HepG2 (cell line): ENCODE data around the gene ACRBP. TPM values are rescaled to one million over a fixed set of nuclear protein-coding genes. Genes with fewer than 3 reads are reported as not detected.

Source experiments
- CHD2 ChIP-seq: IDR thresholded peaks from 2 replicates; pipeline ENCODE4 v1.6.1; 2011; ENCODE audit warnings: low read depth, low read length, improper control_type of control experiment
- GMEB1 ChIP-seq: sonication (generic); formaldehyde crosslinking; IDR thresholded peaks from 2 replicates; pipeline ENCODE4 v1.5.1; 2020; ENCODE audit warnings: missing genetic modification reagents, mild to moderate bottlenecking, borderline replicate concordance
- HOXA3 ChIP-seq: sonication (generic); formaldehyde crosslinking; IDR thresholded peaks from 2 replicates; pipeline ENCODE4 v1.5.0; 2020; ENCODE audit warnings: missing genetic modification reagents
- KLF13 ChIP-seq: sonication (generic); formaldehyde crosslinking; IDR thresholded peaks from 2 replicates; pipeline ENCODE4 v1.4.0; 2020; ENCODE audit warnings: mild to moderate bottlenecking, missing genetic modification reagents
- PAXIP1 ChIP-seq: sonication (generic); formaldehyde crosslinking; conservative IDR thresholded peaks from 2 replicates; pipeline ENCODE4 v1.4.0; 2020; ENCODE audit warnings: mild to moderate bottlenecking, missing genetic modification reagents, moderate library complexity
- PHB2 ChIP-seq: fragments of 450-650 bp; IDR thresholded peaks from 2 replicates; pipeline ENCODE4 v1.6.1; 2018; ENCODE audit not compliant: partially characterized antibody
- POLR2G ChIP-seq: fragments of 200-400 bp; formaldehyde crosslinking; IDR thresholded peaks from 2 replicates; pipeline ENCODE4 v1.6.1; 2018; ENCODE audit warnings: mild to moderate bottlenecking, low read depth, low read length, moderate library complexity
- PTBP1 ChIP-seq: fragments of 200-400 bp; formaldehyde crosslinking; IDR thresholded peaks from 2 replicates; pipeline ENCODE4 v1.6.1; 2018; ENCODE audit warnings: low read length, low read depth; ENCODE audit not compliant: poor library complexity, severe bottlenecking
- RFX3 ChIP-seq: IDR thresholded peaks from 2 replicates; pipeline ENCODE4 v1.6.1; 2016; ENCODE audit warnings: missing biosample characterization, missing genetic modification reagents
- SALL2 ChIP-seq: sonication (generic); formaldehyde crosslinking; IDR thresholded peaks from 2 replicates; pipeline ENCODE4 v1.8.1; 2023; ENCODE audit warnings: mild to moderate bottlenecking, missing genetic modification reagents, inconsistent platforms
- SIN3A ChIP-seq: IDR thresholded peaks from 2 replicates; pipeline ENCODE4 v1.6.1; 2011; ENCODE audit warnings: low read depth, mild to moderate bottlenecking, control low read depth, low read length, borderline replicate concordance
- SNRNP70 ChIP-seq: fragments of 200-400 bp; formaldehyde crosslinking; IDR thresholded peaks from 2 replicates; pipeline ENCODE4 v1.6.1; 2017; ENCODE audit warnings: mild to moderate bottlenecking, low read depth, low read length, moderate library complexity
- TCF12 ChIP-seq, 2 experiments: fragments of 450-650 bp in 1 of 2; sonication (generic) in 1 of 2; formaldehyde crosslinking in 1 of 2; IDR thresholded peaks; 2 replicates each; pipeline versions ENCODE4 v1.6.1 to v1.8.0; 2017 to 2022; ENCODE audit warnings: antibody characterized with exemption in 1 of 2, mild to moderate bottlenecking in 1 of 2, missing genetic modification reagents in 1 of 2, moderate library complexity in 1 of 2
- ZNF441 ChIP-seq: sonication (generic); formaldehyde crosslinking; IDR thresholded peaks from 2 replicates; pipeline ENCODE4 v1.7.0; 2021; ENCODE audit warnings: missing genetic modification reagents, borderline replicate concordance
- ZNF543 ChIP-seq: sonication (generic); formaldehyde crosslinking; IDR thresholded peaks from 2 replicates; pipeline ENCODE4 v1.4.0; 2020; ENCODE audit warnings: mild to moderate bottlenecking, missing genetic modification reagents
- ZNF547 ChIP-seq: sonication (generic); formaldehyde crosslinking; IDR thresholded peaks from 2 replicates; pipeline ENCODE4 v1.5.1; 2020; ENCODE audit warnings: mild to moderate bottlenecking, missing genetic modification reagents
- ZSCAN22 ChIP-seq: sonication (generic); formaldehyde crosslinking; IDR thresholded peaks from 2 replicates; pipeline ENCODE4 v1.4.0; 2020; ENCODE audit warnings: mild to moderate bottlenecking, missing genetic modification reagents
- ZXDC ChIP-seq: sonication (generic); formaldehyde crosslinking; IDR thresholded peaks from 2 replicates; pipeline ENCODE4 v1.5.0; 2020; ENCODE audit warnings: mild to moderate bottlenecking, missing genetic modification reagents
- polyA plus RNA-seq, 8 experiments: library from polyadenylated mRNA; depleted of rRNA in 3 of 8; stranded (reverse) in 7 of 8; unstranded in 1 of 8; fragments of >200 nt; fragmentation: Illumina TruSeq in 4 of 8; extraction: Trizol in 4 of 8; gene quantifications; 2 replicates each; pipeline versions ENCODE4 v1.2.1 to v1.2.3, GENCODE V29; 2011 to 2016; ENCODE audit warnings: low read depth in 4 of 8, missing spikeins in 1 of 8, mixed read lengths in 1 of 8; ENCODE audit not compliant: insufficient read depth in 1 of 8
- total RNA-seq, 5 experiments: library from RNA; depleted of rRNA; stranded (reverse); fragments of >200 nt; fragmentation: Illumina TruSeq; extraction: Trizol; gene quantifications; 2 replicates each; pipeline ENCODE4 v1.2.3, GENCODE V29; 2016; ENCODE audit warnings: low read depth in 1 of 5

Gene ACRBP
- total and polyA plus RNA-seq, 2 of the 13 experiments (the other 11 are each of a cell fraction or from before 2014, with no cell fraction given) = 0.46 TPM; not detected in 1

- TF ChIP-seq PAXIP1 (CRISPR knock-in tag) = no peak; the same call in none of the 2 replicates
- no peak for TF ChIP-seq PTBP1
- TF ChIP-seq TCF12 (IDR thresholded peaks at IDR 0.05) = no peak
- TF ChIP-seq TCF12 (CRISPR knock-in tag; IDR thresholded peaks at IDR 0.05) = peak; percentile 80
- TF ChIP-seq CHD2 = peak; percentile 83
- TF ChIP-seq GMEB1 (CRISPR knock-in tag) = peak; percentile 89; the same call in 1 of the 2 replicates
- TF ChIP-seq ZNF441 (CRISPR knock-in tag) = no peak
- TF ChIP-seq POLR2G = peak; percentile 69
- no peak for TF ChIP-seq RFX3 (CRISPR knock-in tag)
- TF ChIP-seq ZSCAN22 = no peak
- TF ChIP-seq ZNF543 (CRISPR knock-in tag) = no peak
- TF ChIP-seq PHB2 = no peak
- TF ChIP-seq SIN3A = peak; percentile 62; the same call in 1 of the 2 replicates
- TF ChIP-seq SALL2 (CRISPR knock-in tag) = no peak; the same call in none of the 2 replicates
- TF ChIP-seq KLF13 (CRISPR knock-in tag) = no peak
- TF ChIP-seq SNRNP70 = no peak
- peak; percentile 98 for TF ChIP-seq HOXA3 (CRISPR knock-in tag)
- TF ChIP-seq ZXDC (CRISPR knock-in tag) = no peak; the same call in 1 of the 2 replicates
- peak; percentile 73; the same call in 1 of the 2 replicates for TF ChIP-seq ZNF547
Observed at GRCh38 chr12:6688999-6689882, 42.0 kb upstream of the ACRBP start, which contains the start of gene ZNF384 (continued).
